ENCODE data around the gene CFHR3.
"Not testable (repeated sequence)": the region's sequence is repeated elsewhere in the genome, so short reads cannot be mapped to it uniquely, and the experiment has no call there.

Gene CFHR3

GRCh38 chr1:196827860-196828259, 53.2 kb downstream of the CFHR3 start:
- TF ChIP-seq CTCF (IDR thresholded peaks at IDR 0.05) = peak; percentile 65
- not testable (repeated sequence) for H3K27ac ChIP-seq
